Psoas muscle (tissue), 8 donors: Measurements from ENCODE around the gene CCDC197. TPM values are rescaled to one million over a fixed set of nuclear protein-coding genes. Genes with fewer than 3 reads are reported as not detected.

Source experiments
- ATAC-seq, 4 donors: fragments of 200-7000 bp; cut with Tn5 transposase; one replicate each; pipeline ENCODE4 v1.9.1; 2020; ENCODE audit warnings: moderate library complexity in 3 of 4, mild to moderate bottlenecking in 2 of 4
- DNase-seq, 2 donors: peaks; one replicate each; pipeline ENCODE4 v3.0.0-alpha.2; 2020
- H3K27ac ChIP-seq: fragments of 200-600 bp; one replicate; pipeline ENCODE4 v1.8.0; 2022
- H3K27me3 ChIP-seq, 3 donors: fragments of 200-600 bp in 1 of 3; one replicate each; pipeline versions ENCODE4 v1.6.1 to v1.8.0; 2013 to 2022; ENCODE audit warnings: low read length in 2 of 3, mild to moderate bottlenecking in 2 of 3, moderate library complexity in 1 of 3; ENCODE audit not compliant: insufficient read depth in 3 of 3
- H3K36me3 ChIP-seq, 2 donors: fragments of 200-600 bp in 1 of 2; one replicate each; pipeline versions ENCODE4 v1.6.1 to v1.8.0; 2013 to 2022; ENCODE audit warnings: low read depth in 1 of 2, mild to moderate bottlenecking in 1 of 2, moderate library complexity in 1 of 2; ENCODE audit not compliant: insufficient read depth in 1 of 2
- H3K4me1 ChIP-seq: fragments of 200-600 bp; one replicate; pipeline ENCODE4 v1.8.0; 2022
- H3K4me3 ChIP-seq: fragments of 200-600 bp; one replicate; pipeline ENCODE4 v1.8.0; 2022; ENCODE audit warnings: mild to moderate bottlenecking
- H3K9me3 ChIP-seq: fragments of 200-600 bp; one replicate; pipeline ENCODE4 v1.8.0; 2022
- CTCF ChIP-seq: fragments of 200-600 bp; IDR thresholded peaks from one replicate; pipeline ENCODE4 v1.8.0; 2022; ENCODE audit warnings: antibody characterized with exemption
- WGBS, 3 donors: extraction: QIAGEN DNeasy Blood & Tissue Kit; methylation state at CpG; one replicate each; pipeline versions ENCODE4 v1.1.6 to v1.1.7; 2013; 5-methylcytosine and 5-hydroxymethylcytosine counted together
- intact Hi-C, 2 donors: fragments of 100-400 bp; cut with DNase I; formaldehyde crosslinking; loops; one replicate each; pipeline versions ENCODE4 v1.11.0 to v1.14.2; 2022
- polyA plus RNA-seq, 3 donors: library from polyadenylated mRNA; stranded (reverse); fragments of 200-250 nt; gene quantifications; one replicate each; pipeline ENCODE4 v1.2.3, GENCODE V29; 2013
- total RNA-seq, 4 donors: library from RNA; stranded (reverse); fragmentation: NEBNext Ultra II Directional in 2 of 4; extraction: Animal tissue kit (Norgen Biotek cat#: 25700) in 2 of 4; gene quantifications; one replicate each; pipeline versions ENCODE4 v1.2.1 to v1.2.4, GENCODE V29; 2021 to 2023
- donor health status: healthy with polysubstance abuse.
- donor health status: DM: no; HTN: no; CAD: no; lungs with moderate emphysema.
- donor health status: Bipolar disorder and iron deficiency.
- donor health status: healthy.
- donor health status: DM: yes; HTN: yes; CAD: no.
- donor health status: DM: no; HTN: no; CAD: no.
- donor health status: DM: no; HTN: no; CAD: no.
- donor health status: DM: yes; HTN: yes; CAD: no.

Gene CCDC197
- total and polyA plus RNA-seq, 7 donors = 0.04 to 3.9 (median 0.71) TPM

- H3K27me3 ChIP-seq = no peaks in the 10 kb centered on the region
- no peaks in the 10 kb centered on the region for H3K9me3 ChIP-seq
- TF ChIP-seq CTCF = no peak
- no peak overlapping the region for H3K27ac ChIP-seq
- no peak overlapping the region for H3K4me3 ChIP-seq
- peaks cover 7% of the 10 kb centered on the region for H3K4me1 ChIP-seq
- peak in 3 of 4 donors; percentile 29 to 55 (median 42) for ATAC-seq
- H3K36me3 ChIP-seq = peaks cover 0 to 4% of the 10 kb centered on the region in 2 donors
- intact Hi-C loops = no loop called here
- 16 to 27% (median 19%) methylated on average over 4 of the region's 4 CpGs for WGBS, 3 donors
- peak in 1 of 2 donors; percentile 20 for DNase-seq
Observed at GRCh38 chr14:94009767-94010166, 12.7 kb downstream of the CCDC197 start.

GRCh38 chr14:94010625-94011024 lies 13.5 kb downstream of the CCDC197 start:
- TF ChIP-seq CTCF = no peak
- 86 to 93% (median 88%) methylated on average over 6 of the region's 6 CpGs for WGBS, 3 donors
- Histone ChIP-seq H3K27ac (no peak overlapping the region), H3K4me3 (no peak overlapping the region), H3K9me3 (no peaks in the 10 kb centered on the region), H3K4me1 (peaks cover 7% of the 10 kb centered on the region), H3K36me3 (no peaks in the 10 kb centered on the region), H3K27me3 (no peaks in the 10 kb centered on the region)
- intact Hi-C loops = no loop called here
- ATAC-seq (peak in 1 of 4 donors; percentile 16), DNase-seq (peak in 1 of 2 donors; percentile 15)

GRCh38 chr14:94011795-94012194 lies 14.7 kb downstream of the CCDC197 start:
- no peak overlapping the region for H3K27ac ChIP-seq
- H3K4me3 ChIP-seq = no peak overlapping the region
- no peaks in the 10 kb centered on the region for H3K27me3 ChIP-seq
- H3K36me3 ChIP-seq = no peaks in the 10 kb centered on the region
- H3K4me1 ChIP-seq = peaks cover 7% of the 10 kb centered on the region
- 59 to 81% (median 64%) methylated on average over 2 of the region's 2 CpGs for WGBS, 3 donors
- no peak for TF ChIP-seq CTCF
- intact Hi-C loops = no loop called here
- no peaks in the 10 kb centered on the region for H3K9me3 ChIP-seq
- no peak for DNase-seq
- ATAC-seq = no peak

GRCh38 chr14:94014382-94014781 lies 17.3 kb downstream of the CCDC197 start:
- 83 to 88% (median 87%) methylated on average over 6 of the region's 6 CpGs for WGBS, 3 donors
- H3K27ac ChIP-seq = no peak overlapping the region
- no peaks in the 10 kb centered on the region for H3K36me3 ChIP-seq
- DNase-seq (no peak), ATAC-seq (no peak)
- no peaks in the 10 kb centered on the region for H3K9me3 ChIP-seq
- no peak overlapping the region for H3K4me3 ChIP-seq
- intact Hi-C loops = no loop called here
- TF ChIP-seq CTCF = no peak
- no peaks in the 10 kb centered on the region for H3K27me3 ChIP-seq
- peaks cover 5% of the 10 kb centered on the region for H3K4me1 ChIP-seq

GRCh38 chr14:94015223-94015622 lies 18.1 kb downstream of the CCDC197 start:
- H3K4me1 ChIP-seq = no peaks in the 10 kb centered on the region
- intact Hi-C loops = no loop called here
- TF ChIP-seq CTCF = no peak
- no peak for ATAC-seq
- WGBS, 3 donors = 70 to 71% (median 71%) methylated on average over 2 of the region's 2 CpGs
- H3K36me3 ChIP-seq = no peaks in the 10 kb centered on the region
- no peaks in the 10 kb centered on the region for H3K9me3 ChIP-seq
- H3K4me3 ChIP-seq = no peak overlapping the region
- H3K27ac ChIP-seq = no peak overlapping the region
- no peak for DNase-seq
- no peaks in the 10 kb centered on the region for H3K27me3 ChIP-seq
